Activated naive CD4-positive, alpha-beta T cell treated with anti-CD3 and anti-CD28 coated beads, Interleukin-2, amount 50 U/mL, for 24 hours (primary cell): ENCODE data around the gene MAST3.
"Not testable (repeated sequence)": the region's sequence is repeated elsewhere in the genome, so short reads cannot be mapped to it uniquely, and the experiment has no call there.

ENCODE experiments used
- H3K27ac Mint-ChIP-seq: one replicate; pipeline ENCODE4 v1.8.0; 2021; ENCODE audit warnings: mild to moderate bottlenecking, mixed read lengths
- H3K27me3 Mint-ChIP-seq: one replicate; pipeline ENCODE4 v1.8.0; 2021; ENCODE audit warnings: mixed read lengths
- H3K36me3 Mint-ChIP-seq: one replicate; pipeline ENCODE4 v1.8.0; 2021; ENCODE audit warnings: mixed read lengths
- H3K4me1 Mint-ChIP-seq: one replicate; pipeline ENCODE4 v1.8.0; 2021; ENCODE audit warnings: mixed read lengths
- H3K4me3 Mint-ChIP-seq: one replicate; pipeline ENCODE4 v1.8.0; 2021; ENCODE audit warnings: mild to moderate bottlenecking, mixed read lengths
- H3K9me3 Mint-ChIP-seq: one replicate; pipeline ENCODE4 v1.8.0; 2021; ENCODE audit warnings: mixed read lengths

MAST3 gene

GRCh38 chr19:18099623-18099995 is 2.0 kb downstream of the MAST3 start:
- H3K4me3 Mint-ChIP-seq = peak overlapping the region; percentile 86
- H3K27ac Mint-ChIP-seq = peak overlapping the region; percentile 86
- no peaks in the 10 kb centered on the region for H3K9me3 Mint-ChIP-seq
- peaks cover 28% of the 10 kb centered on the region for H3K4me1 Mint-ChIP-seq
- H3K27me3 Mint-ChIP-seq = no peaks in the 10 kb centered on the region
- no peaks in the 10 kb centered on the region for H3K36me3 Mint-ChIP-seq

- Mint-ChIP-seq H3K36me3 (no peaks in the 10 kb centered on the region), H3K4me1 (peaks cover 31% of the 10 kb centered on the region), H3K27ac (no peak overlapping the region), H3K27me3 (no peaks in the 10 kb centered on the region), H3K9me3 (no peaks in the 10 kb centered on the region), H3K4me3 (no peak overlapping the region)
Measured at GRCh38 chr19:18100710-18101109, 3.1 kb downstream of the MAST3 start.

DNA sequence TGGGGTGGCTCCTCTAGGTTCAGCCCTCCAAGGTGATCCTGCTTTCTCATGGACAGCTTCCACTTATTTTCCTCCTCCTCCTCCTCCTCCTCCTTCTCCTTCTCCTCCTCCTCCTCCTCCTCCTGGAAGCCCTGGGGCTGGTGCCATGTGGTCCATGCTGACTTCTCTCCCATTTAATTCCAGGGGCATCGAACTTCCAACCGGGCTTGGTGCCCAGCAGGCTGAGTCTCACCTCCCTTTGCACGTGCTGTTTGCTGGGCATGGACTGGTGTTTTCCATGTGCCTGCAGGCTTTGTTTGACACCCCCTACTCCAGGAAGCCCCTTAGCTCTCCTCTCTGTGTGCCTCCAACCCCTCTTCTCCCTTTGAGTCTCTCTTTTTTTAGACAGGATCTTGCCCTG is 3.7 kb downstream of the MAST3 start:
- H3K27me3 Mint-ChIP-seq = no peaks in the 10 kb centered on the region
- H3K36me3 Mint-ChIP-seq = no peaks in the 10 kb centered on the region
- H3K9me3 Mint-ChIP-seq = no peaks in the 10 kb centered on the region
- H3K27ac Mint-ChIP-seq = no peak overlapping the region
- H3K4me3 Mint-ChIP-seq = no peak overlapping the region
- H3K4me1 Mint-ChIP-seq = peaks cover 31% of the 10 kb centered on the region

DNA sequence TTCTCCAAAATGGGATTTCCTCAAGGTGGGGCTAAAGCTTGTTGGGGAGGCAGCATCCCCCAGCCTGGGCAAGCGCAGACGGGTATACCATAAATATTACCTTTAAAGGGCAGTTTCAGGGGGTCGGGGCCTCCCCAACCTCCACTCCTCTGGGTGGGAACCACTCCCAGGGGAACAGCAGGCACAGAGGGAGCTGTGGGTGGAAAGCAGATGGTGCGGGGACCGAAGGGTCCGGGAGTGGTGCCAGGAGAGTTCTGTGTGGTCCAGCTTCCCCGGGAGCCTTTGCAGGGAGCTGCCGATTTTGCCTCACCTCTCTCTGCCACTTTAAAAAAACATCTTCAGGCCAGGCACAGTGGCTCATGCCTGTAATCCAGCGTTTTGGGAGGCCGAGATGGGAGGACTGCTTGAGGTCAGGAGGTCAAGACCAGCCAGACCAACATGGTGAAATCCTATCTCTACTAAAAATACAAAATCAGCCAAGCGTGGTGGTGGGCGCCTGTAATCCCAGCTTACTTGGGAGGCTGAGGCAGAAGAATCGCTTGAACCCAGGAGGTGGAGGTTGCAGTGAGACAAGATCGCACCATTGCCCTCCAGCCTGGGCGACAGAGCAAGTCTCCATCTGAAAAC is 5.5 kb downstream of the MAST3 start:
- no peak overlapping the region for H3K4me3 Mint-ChIP-seq
- no peaks in the 10 kb centered on the region for H3K36me3 Mint-ChIP-seq
- H3K4me1 Mint-ChIP-seq = peaks cover 28% of the 10 kb centered on the region
- H3K9me3 Mint-ChIP-seq = no peaks in the 10 kb centered on the region
- no peak overlapping the region for H3K27ac Mint-ChIP-seq
- no peaks in the 10 kb centered on the region for H3K27me3 Mint-ChIP-seq

DNA sequence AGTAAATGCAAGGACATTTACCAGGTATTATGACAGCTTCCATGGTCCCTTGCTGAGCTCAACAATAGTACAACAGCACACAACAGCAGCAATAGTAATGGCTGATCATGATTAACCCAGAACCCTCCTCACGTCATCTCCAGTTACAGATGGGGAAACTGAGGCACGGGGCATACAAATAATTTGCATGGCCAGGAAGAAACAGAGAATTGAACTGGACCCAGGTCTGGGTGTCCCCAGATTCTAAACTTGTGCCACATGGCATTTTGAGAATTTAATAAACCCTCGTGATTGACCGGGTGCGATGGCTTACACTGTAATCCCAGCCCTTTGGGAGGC is 7.2 kb downstream of the MAST3 start:
- Mint-ChIP-seq H3K27me3 (no peaks in the 10 kb centered on the region), H3K4me1 (peaks cover 19% of the 10 kb centered on the region), H3K9me3 (no peaks in the 10 kb centered on the region), H3K27ac (no peak overlapping the region), H3K36me3 (no peaks in the 10 kb centered on the region), H3K4me3 (peak overlapping the region; percentile 74)

DNA sequence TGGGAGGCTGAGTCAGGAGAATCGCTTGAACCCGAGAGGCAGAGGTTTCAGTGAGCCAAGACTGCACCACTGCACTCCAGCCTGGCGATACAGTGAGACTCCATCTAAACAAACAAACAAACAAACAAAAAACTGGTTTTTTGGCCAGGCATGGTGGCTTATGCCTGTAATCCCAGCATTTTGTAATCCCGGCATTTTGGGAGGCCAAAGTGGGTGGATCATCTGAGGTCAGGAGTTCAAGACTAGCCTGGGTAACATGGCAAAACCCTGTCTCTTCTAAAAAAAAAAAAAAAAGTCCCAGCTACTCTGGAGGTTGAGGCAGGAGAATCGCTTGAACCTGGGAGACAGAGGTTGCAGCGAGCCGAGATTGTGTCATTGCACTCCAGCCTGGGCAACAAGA is 7.7 kb downstream of the MAST3 start:
- H3K36me3 Mint-ChIP-seq, H3K4me3 Mint-ChIP-seq, H3K27ac Mint-ChIP-seq, H3K27me3 Mint-ChIP-seq, H3K9me3 Mint-ChIP-seq: not testable (repeated sequence)
- H3K4me1 Mint-ChIP-seq = peaks cover 18% of the 10 kb centered on the region

DNA sequence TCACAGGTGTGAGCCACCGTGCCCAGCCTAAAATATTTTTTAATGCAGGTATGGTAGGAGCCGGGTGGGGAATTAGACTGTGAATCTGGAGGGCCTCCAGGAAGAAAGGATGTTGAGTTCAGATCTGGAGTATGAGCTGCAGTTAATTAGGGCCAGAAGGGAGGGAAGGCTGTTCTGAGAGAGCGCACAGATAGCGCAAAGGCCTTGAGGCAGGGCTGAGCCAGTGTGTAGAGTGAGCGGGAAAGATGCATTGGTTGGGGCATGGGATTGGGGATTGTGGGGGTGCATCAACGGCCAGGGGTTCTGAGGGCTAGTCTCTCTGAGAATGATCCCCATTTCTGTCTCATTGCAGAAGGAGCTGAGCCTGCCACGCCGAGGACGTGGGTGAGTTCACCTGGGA is 9.7 kb downstream of the MAST3 start:
- Mint-ChIP-seq H3K9me3 (no peaks in the 10 kb centered on the region), H3K36me3 (no peaks in the 10 kb centered on the region), H3K4me3 (no peak overlapping the region), H3K27ac (no peak overlapping the region), H3K27me3 (no peaks in the 10 kb centered on the region), H3K4me1 (peaks cover 24% of the 10 kb centered on the region)

- Mint-ChIP-seq H3K27ac (peak overlapping the region; percentile 81), H3K4me1 (peaks cover 31% of the 10 kb centered on the region), H3K4me3 (peak overlapping the region; percentile 89), H3K9me3 (no peaks in the 10 kb centered on the region), H3K27me3 (no peaks in the 10 kb centered on the region), H3K36me3 (no peaks in the 10 kb centered on the region)
Measured at GRCh38 chr19:18108897-18109296, 11.3 kb downstream of the MAST3 start.

DNA sequence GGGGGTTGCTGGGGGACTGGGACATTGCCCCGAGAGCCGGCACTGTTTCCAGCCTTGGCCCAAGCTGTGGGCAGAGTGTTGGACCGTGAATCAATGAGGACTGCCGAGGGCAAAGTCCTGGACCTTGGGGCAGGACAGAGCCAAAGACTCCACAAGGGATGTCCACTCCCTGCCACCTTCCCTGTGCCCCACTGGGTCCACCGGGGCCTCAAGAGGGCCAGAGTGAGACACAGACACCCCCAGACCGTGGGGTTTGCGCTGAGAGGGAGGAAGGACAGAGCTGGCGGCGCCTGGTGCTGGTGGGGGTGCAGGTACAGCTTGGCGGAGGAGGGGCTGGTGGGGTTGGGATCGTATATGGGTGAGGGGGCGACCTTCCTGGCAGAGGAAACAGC is 11.8 kb downstream of the MAST3 start:
- H3K27me3 Mint-ChIP-seq = no peaks in the 10 kb centered on the region
- H3K36me3 Mint-ChIP-seq = no peaks in the 10 kb centered on the region
- peaks cover 31% of the 10 kb centered on the region for H3K4me1 Mint-ChIP-seq
- no peaks in the 10 kb centered on the region for H3K9me3 Mint-ChIP-seq
- no peak overlapping the region for H3K27ac Mint-ChIP-seq
- H3K4me3 Mint-ChIP-seq = peak overlapping the region; percentile 89

- Mint-ChIP-seq H3K36me3 (no peaks in the 10 kb centered on the region), H3K27ac (no peak overlapping the region), H3K9me3 (no peaks in the 10 kb centered on the region), H3K27me3 (no peaks in the 10 kb centered on the region), H3K4me1 (peaks cover 25% of the 10 kb centered on the region), H3K4me3 (peak overlapping the region; percentile 89)
Measured at GRCh38 chr19:18109733-18110608, 12.4 kb downstream of the MAST3 start.

DNA sequence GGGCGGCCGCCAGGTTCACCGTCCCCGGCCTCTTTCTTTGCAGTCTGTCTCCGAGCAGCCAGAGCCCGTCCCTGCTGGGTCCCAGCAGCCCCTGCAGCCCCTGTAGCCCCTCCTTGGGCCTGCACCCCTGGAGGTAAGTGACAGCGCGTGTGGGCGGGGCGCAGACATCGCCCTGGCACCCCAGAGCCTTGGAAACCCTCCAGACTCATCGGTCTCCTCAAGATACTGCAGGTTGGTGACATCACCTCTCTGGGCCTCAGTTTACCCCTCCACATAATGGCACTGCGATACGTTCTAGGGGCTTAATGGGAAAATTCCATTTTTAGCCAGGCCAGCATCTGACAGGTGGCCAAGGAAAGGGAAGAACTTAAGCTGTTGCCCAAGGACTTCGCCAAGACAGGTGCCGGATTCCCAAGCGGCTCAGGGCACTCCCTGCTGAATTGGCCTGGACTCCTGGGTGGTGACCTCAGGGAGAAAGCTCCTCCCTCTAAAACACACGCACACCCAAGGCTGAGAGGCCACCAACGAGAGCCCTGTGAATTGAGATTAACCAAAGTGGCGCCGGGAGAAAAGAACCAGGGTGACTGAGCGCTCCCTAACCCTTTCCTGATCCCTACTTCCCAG is 13.1 kb downstream of the MAST3 start:
- no peaks in the 10 kb centered on the region for H3K36me3 Mint-ChIP-seq
- peaks cover 28% of the 10 kb centered on the region for H3K4me1 Mint-ChIP-seq
- peak overlapping the region; percentile 58 for H3K4me3 Mint-ChIP-seq
- H3K27ac Mint-ChIP-seq = no peak overlapping the region
- H3K9me3 Mint-ChIP-seq = no peaks in the 10 kb centered on the region
- H3K27me3 Mint-ChIP-seq = no peaks in the 10 kb centered on the region

- H3K36me3 Mint-ChIP-seq = no peaks in the 10 kb centered on the region
- H3K27me3 Mint-ChIP-seq = no peaks in the 10 kb centered on the region
- H3K27ac Mint-ChIP-seq = no peak overlapping the region
- H3K4me1 Mint-ChIP-seq = peaks cover 39% of the 10 kb centered on the region
- H3K9me3 Mint-ChIP-seq = no peaks in the 10 kb centered on the region
- H3K4me3 Mint-ChIP-seq = no peak overlapping the region
Measured at GRCh38 chr19:18112989-18113478, 15.5 kb downstream of the MAST3 start.

DNA sequence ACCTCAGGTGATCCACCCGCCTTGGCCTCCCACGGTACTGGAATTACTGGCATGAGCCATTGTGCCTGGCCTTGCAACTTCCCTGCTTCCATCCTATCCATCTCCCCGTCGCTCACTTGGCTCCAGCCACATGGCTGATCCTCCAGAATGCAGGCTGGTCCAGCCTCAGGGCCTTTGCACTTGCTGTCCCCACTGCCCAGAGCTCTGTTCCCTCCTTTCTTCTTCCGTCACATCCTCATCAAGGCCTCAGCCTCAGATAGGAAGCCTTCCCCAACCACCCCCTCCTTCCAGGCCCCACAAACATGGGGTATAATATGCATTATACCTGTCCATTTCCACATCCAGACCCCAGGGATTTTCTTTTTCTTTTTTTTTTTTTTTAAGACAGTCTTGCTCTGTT is 16.2 kb downstream of the MAST3 start:
- H3K27ac Mint-ChIP-seq = no peak overlapping the region
- H3K36me3 Mint-ChIP-seq = no peaks in the 10 kb centered on the region
- H3K4me3 Mint-ChIP-seq = no peak overlapping the region
- H3K27me3 Mint-ChIP-seq = no peaks in the 10 kb centered on the region
- peaks cover 40% of the 10 kb centered on the region for H3K4me1 Mint-ChIP-seq
- no peaks in the 10 kb centered on the region for H3K9me3 Mint-ChIP-seq

- Mint-ChIP-seq H3K9me3 (no peaks in the 10 kb centered on the region), H3K4me3 (no peak overlapping the region), H3K27me3 (no peaks in the 10 kb centered on the region), H3K4me1 (peaks cover 40% of the 10 kb centered on the region), H3K27ac (no peak overlapping the region), H3K36me3 (no peaks in the 10 kb centered on the region)
Measured at GRCh38 chr19:18114483-18114882, 16.9 kb downstream of the MAST3 start.

GRCh38 chr19:18117364-18117691 is 19.8 kb downstream of the MAST3 start:
- peak overlapping the region; percentile 93 for H3K27ac Mint-ChIP-seq
- peaks cover 3% of the 10 kb centered on the region for H3K36me3 Mint-ChIP-seq
- H3K9me3 Mint-ChIP-seq = no peaks in the 10 kb centered on the region
- H3K27me3 Mint-ChIP-seq = no peaks in the 10 kb centered on the region
- H3K4me3 Mint-ChIP-seq = peak overlapping the region; percentile 84
- peaks cover 44% of the 10 kb centered on the region for H3K4me1 Mint-ChIP-seq

- H3K27ac Mint-ChIP-seq = peak overlapping the region; percentile 93
- H3K9me3 Mint-ChIP-seq = no peaks in the 10 kb centered on the region
- no peaks in the 10 kb centered on the region for H3K27me3 Mint-ChIP-seq
- H3K4me3 Mint-ChIP-seq = peak overlapping the region; percentile 86
- peaks cover 3% of the 10 kb centered on the region for H3K36me3 Mint-ChIP-seq
- H3K4me1 Mint-ChIP-seq = peaks cover 40% of the 10 kb centered on the region
Measured at GRCh38 chr19:18117692-18118378, 20.3 kb downstream of the MAST3 start.
